ENCODE results near the gene TMSB4X. TPM values are rescaled to one million over a fixed set of nuclear protein-coding genes. Genes with fewer than 3 reads are reported as not detected.
"Not testable (repeated sequence)": the region's sequence is repeated elsewhere in the genome, so short reads cannot be mapped to it uniquely, and the experiment has no call there.

Gene TMSB4X
- 723 TPM for total RNA-seq

GRCh38 chrX:12974796-12975669 is at the start of gene TMSB4X:
Gene TMSB4X (plus strand): TSS chrX:12975110.
- DNase-seq (ENCODE audit: low read depth in 2 of 3, low spot score in 2 of 3) = peak; percentile 65 to 79 (median 71)

- no peak for DNase-seq (ENCODE audit: low read depth in 2 of 3, low spot score in 2 of 3)
These were observed 45.2 kb upstream of the TMSB4X start for GRCh38 chrX:12929701-12930100.

- no peak for DNase-seq (ENCODE audit: low read depth in 2 of 3, low spot score in 2 of 3)
These were observed 44.8 kb upstream of the TMSB4X start for GRCh38 chrX:12930150-12930549.

- no peak for DNase-seq (ENCODE audit: low read depth in 2 of 3, low spot score in 2 of 3)
These were observed 42.7 kb upstream of the TMSB4X start for GRCh38 chrX:12932244-12932643.

GRCh38 chrX:12934850-12935249 is 40.1 kb upstream of the TMSB4X start:
- no peak for DNase-seq (ENCODE audit: low read depth in 2 of 3, low spot score in 2 of 3)

- DNase-seq (ENCODE audit: low read depth in 2 of 3, low spot score in 2 of 3) = no peak
These were observed 38.0 kb upstream of the TMSB4X start for GRCh38 chrX:12936947-12937346.

GRCh38 chrX:12940471-12940870 is 34.4 kb upstream of the TMSB4X start:
- DNase-seq (ENCODE audit: low read depth in 2 of 3, low spot score in 2 of 3) = not testable (repeated sequence)

- not testable (repeated sequence) for DNase-seq (ENCODE audit: low read depth in 2 of 3, low spot score in 2 of 3)
These were observed 31.3 kb upstream of the TMSB4X start for GRCh38 chrX:12943592-12943991.

GRCh38 chrX:12944452-12944851 is 30.5 kb upstream of the TMSB4X start:
- DNase-seq (ENCODE audit: low read depth in 2 of 3, low spot score in 2 of 3) = not testable (repeated sequence)

- no peak for DNase-seq (ENCODE audit: low read depth in 2 of 3, low spot score in 2 of 3)
These were observed 29.4 kb upstream of the TMSB4X start for GRCh38 chrX:12945494-12945893.

- DNase-seq (ENCODE audit: low read depth in 2 of 3, low spot score in 2 of 3) = no peak
These were observed 28.5 kb upstream of the TMSB4X start for GRCh38 chrX:12946406-12946805.

GRCh38 chrX:12946838-12947544 is 27.9 kb upstream of the TMSB4X start:
- peak; percentile 55 to 79 (median 66) for DNase-seq (ENCODE audit: low read depth in 2 of 3, low spot score in 2 of 3)

GRCh38 chrX:12947545-12948235 is 27.2 kb upstream of the TMSB4X start:
- DNase-seq (ENCODE audit: low read depth in 2 of 3, low spot score in 2 of 3) = no peak

GRCh38 chrX:12948495-12948894 is 26.4 kb upstream of the TMSB4X start:
- no peak for DNase-seq (ENCODE audit: low read depth in 2 of 3, low spot score in 2 of 3)

GRCh38 chrX:12949205-12949926 is 25.5 kb upstream of the TMSB4X start:
- DNase-seq (ENCODE audit: low read depth in 2 of 3, low spot score in 2 of 3) = no peak

- peak; percentile 75 to 79 (median 76) for DNase-seq (ENCODE audit: low read depth in 2 of 3, low spot score in 2 of 3)
These were observed 24.8 kb upstream of the TMSB4X start for GRCh38 chrX:12949927-12950656.

- DNase-seq (ENCODE audit: low read depth in 2 of 3, low spot score in 2 of 3) = peak in 2 of 3 donors; percentile 59 to 69
These were observed 23.9 kb upstream of the TMSB4X start for GRCh38 chrX:12950851-12951594.

GRCh38 chrX:12951595-12951975 is 23.3 kb upstream of the TMSB4X start:
- DNase-seq (ENCODE audit: low read depth in 2 of 3, low spot score in 2 of 3) = no peak

GRCh38 chrX:12953420-12953819 is 21.5 kb upstream of the TMSB4X start:
- DNase-seq (ENCODE audit: low read depth in 2 of 3, low spot score in 2 of 3) = no peak
